H1 (cell line): Measurements from ENCODE around the gene QDPR. TPM values are rescaled to one million over a fixed set of nuclear protein-coding genes. Genes with fewer than 3 reads are reported as not detected.

Experiments used
- EGR1 ChIP-seq: IDR thresholded peaks from 2 replicates; pipeline ENCODE4 v1.6.1; 2011; ENCODE audit warnings: low read depth, low read length, borderline replicate concordance
- NANOG ChIP-seq: IDR thresholded peaks from 2 replicates; pipeline ENCODE4 v1.6.1; 2011; ENCODE audit warnings: low read length, low read depth, mild to moderate bottlenecking, inconsistent platforms; ENCODE audit not compliant: insufficient read depth, poor library complexity, severe bottlenecking
- TAF7 ChIP-seq: optimal IDR thresholded peaks from 2 replicates; pipeline ENCODE3; 2011; ENCODE audit warnings: low read depth, mild to moderate bottlenecking, inconsistent platforms, low read length, moderate library complexity, borderline replicate concordance
- polyA plus RNA-seq, 7 experiments: library from polyadenylated mRNA; depleted of rRNA in 3 of 7; stranded (reverse) in 5 of 7; unstranded in 2 of 7; fragments of >200 nt in 5 of 7; fragments of 200-250 nt in 2 of 7; gene quantifications; 1 replicate in 5 of 7; 2 replicates in 1 of 7; 4 replicates in 1 of 7; pipeline versions ENCODE4 v1.2.1 to v1.2.3, GENCODE V29; 2011 to 2013; ENCODE audit warnings: missing spikeins in 2 of 7, mixed read lengths in 2 of 7
- total RNA-seq: library from RNA; stranded (reverse); fragmentation: NEBNext Ultra II Directional; extraction: Animal tissue kit (Norgen Biotek cat#: 25700); gene quantifications from 2 replicates; pipeline ENCODE4 v1.2.1, GENCODE V29; 2021

QDPR gene
- total and polyA plus RNA-seq, 2 of the 8 experiments (the other 6 are each of a cell fraction or from before 2014, with no cell fraction given) = 33.6 to 35.9 TPM

DNA sequence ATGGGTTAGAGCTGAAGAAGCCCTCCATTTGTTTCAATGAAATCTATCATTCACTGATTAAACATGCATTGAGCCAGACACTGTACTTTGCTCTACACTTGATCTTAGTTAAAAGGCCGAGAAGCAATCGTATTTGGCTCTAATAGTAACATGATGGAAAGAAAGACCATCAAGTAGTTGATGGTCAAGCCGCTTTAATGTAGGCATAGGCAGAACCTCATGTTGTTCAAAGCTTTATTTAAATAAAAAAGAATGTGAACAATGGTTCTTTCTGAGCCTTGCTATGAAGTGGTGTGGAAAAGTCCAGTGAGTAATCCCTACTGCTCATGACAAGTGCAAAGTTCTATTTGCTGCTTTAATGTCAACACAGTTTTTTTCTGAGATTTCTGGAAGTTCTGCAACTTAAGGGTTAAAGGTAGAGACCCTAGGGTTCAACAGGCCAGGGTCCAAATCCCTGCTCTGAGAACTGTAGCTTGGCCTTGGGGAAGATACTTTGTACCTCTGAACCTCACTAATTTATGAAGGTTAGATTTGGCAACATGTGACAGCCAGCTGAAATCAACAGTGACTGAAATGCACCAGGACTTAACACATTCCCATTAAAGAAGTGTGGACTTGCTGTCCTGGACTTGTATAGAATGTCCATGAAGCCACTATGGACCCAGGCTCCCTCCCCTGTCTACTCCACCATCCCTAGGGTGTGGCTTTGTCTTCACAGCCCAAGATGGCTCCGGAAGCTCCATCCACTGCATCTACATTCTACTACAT lies 47.2 kb upstream of the QDPR start (continued):
- no peak for TF ChIP-seq NANOG
- TF ChIP-seq TAF7 = no peak
- TF ChIP-seq EGR1 = no peak
